Spinal cord (tissue), 10 donors: ENCODE measurements around the gene OR51I2. TPM values are rescaled to one million over a fixed set of nuclear protein-coding genes. Genes with fewer than 3 reads are reported as not detected.

ENCODE experiments used
- DNase-seq, 6 donors: peaks; one replicate each; pipeline versions ENCODE4 v3.0.0 to v3.0.0-alpha.2; 2013 to 2015; ENCODE audit warnings: low spot score in 6 of 6, low read depth in 4 of 6
- H3K27ac ChIP-seq: one replicate; pipeline ENCODE4 v1.5.1; 2013; ENCODE audit warnings: low read depth, low read length, control low read depth
- H3K27me3 ChIP-seq: one replicate; pipeline ENCODE4 v1.6.1; 2013; ENCODE audit warnings: low read length; ENCODE audit not compliant: control insufficient read depth, insufficient read depth
- H3K36me3 ChIP-seq: one replicate; pipeline ENCODE4 v1.6.1; 2013; ENCODE audit warnings: low read length; ENCODE audit not compliant: control insufficient read depth, insufficient read depth
- H3K4me1 ChIP-seq: one replicate; pipeline ENCODE4 v1.6.1; 2013; ENCODE audit warnings: low read length; ENCODE audit not compliant: control insufficient read depth, insufficient read depth
- H3K4me3 ChIP-seq: one replicate; pipeline ENCODE4 v1.5.1; 2013; ENCODE audit warnings: low read depth, low read length, control low read depth
- H3K9me3 ChIP-seq: one replicate; pipeline ENCODE4 v1.6.1; 2013; ENCODE audit warnings: low read length; ENCODE audit not compliant: control insufficient read depth, insufficient read depth
- WGBS: methylation state at CpG from one replicate; pipeline ENCODE4 v1.1.5; 2013; ENCODE audit warnings: missing lambda C conversion rate; ENCODE audit not compliant: insufficient coverage; 5-methylcytosine and 5-hydroxymethylcytosine counted together
- polyA plus RNA-seq, 2 donors: library from polyadenylated mRNA; unstranded; fragments of 120-200 nt; gene quantifications; one replicate each; pipeline ENCODE4 v1.2.1, GENCODE V29; 2013; ENCODE audit not compliant: insufficient read length in 2 of 2
- total RNA-seq, 2 donors: library from RNA; depleted of rRNA in 1 of 2; stranded (reverse); fragments of 120-200 nt in 1 of 2; fragments of >200 nt in 1 of 2; gene quantifications; one replicate each; pipeline versions ENCODE4 v1.2.3 to v1.2.4, GENCODE V29; 2013 to 2014
- donor health status: healthy.

OR51I2 gene
- total and polyA plus RNA-seq, 4 donors = not detected

- Histone ChIP-seq H3K4me1 (no peaks in the 10 kb centered on the region), H3K4me3 (no peak overlapping the region), H3K36me3 (no peaks in the 10 kb centered on the region), H3K9me3 (no peaks in the 10 kb centered on the region), H3K27ac (no peak overlapping the region), H3K27me3 (no peaks in the 10 kb centered on the region)
- DNase-seq = no peak
Observed at GRCh38 chr11:5473921-5474320, 24.8 kb downstream of the OR51I2 start.

- WGBS = no CpG with 5 or more reads among the region's 2 CpGs
- peak in 2 of 6 donors; percentile 39 to 40 for DNase-seq
Observed at GRCh38 chr11:5476186-5476819, 27.2 kb downstream of the OR51I2 start.

GRCh38 chr11:5486003-5486402 lies 36.9 kb downstream of the OR51I2 start:
- no peak overlapping the region for H3K4me3 ChIP-seq
- H3K27ac ChIP-seq = no peak overlapping the region
- no peak for DNase-seq
- 100% methylated on average over 1 of the region's 3 CpGs for WGBS
- H3K9me3 ChIP-seq = no peaks in the 10 kb centered on the region
- no peaks in the 10 kb centered on the region for H3K27me3 ChIP-seq
- H3K36me3 ChIP-seq = no peaks in the 10 kb centered on the region
- no peaks in the 10 kb centered on the region for H3K4me1 ChIP-seq

More at GRCh38 chr11:5476186-5476819, 27.2 kb downstream of the OR51I2 start:
- Histone ChIP-seq H3K4me1 (no peaks in the 10 kb centered on the region), H3K4me3 (no peak overlapping the region), H3K9me3 (no peaks in the 10 kb centered on the region), H3K27ac (no peak overlapping the region), H3K36me3 (no peaks in the 10 kb centered on the region), H3K27me3 (no peaks in the 10 kb centered on the region)

- H3K4me3 ChIP-seq = no peak overlapping the region
- no peaks in the 10 kb centered on the region for H3K27me3 ChIP-seq
- WGBS = no CpG with 5 or more reads among the region's 3 CpGs
- no peaks in the 10 kb centered on the region for H3K4me1 ChIP-seq
- H3K9me3 ChIP-seq = no peaks in the 10 kb centered on the region
- no peak overlapping the region for H3K27ac ChIP-seq
- no peaks in the 10 kb centered on the region for H3K36me3 ChIP-seq
- DNase-seq = no peak
Observed at GRCh38 chr11:5486421-5486820, 37.3 kb downstream of the OR51I2 start.

GRCh38 chr11:5488385-5488784 lies 39.3 kb downstream of the OR51I2 start, which contains the start of gene OR52D1:
Gene OR52D1, plus strand, starts transcription at chr11:5488685. Its CDS starts 22 bp downstream, at chr11:5488707.
- Histone ChIP-seq H3K27me3 (no peaks in the 10 kb centered on the region), H3K36me3 (no peaks in the 10 kb centered on the region), H3K9me3 (no peaks in the 10 kb centered on the region), H3K4me3 (no peak within 1 kb of the TSS), H3K4me1 (no peaks in the 10 kb centered on the region), H3K27ac (no peak within 1 kb of the TSS)
- DNase-seq = no peak

GRCh38 chr11:5488798-5489399 lies 39.8 kb downstream of the OR51I2 start:
- DNase-seq = no peak
- no peak overlapping the region for H3K27ac ChIP-seq
- no peak overlapping the region for H3K4me3 ChIP-seq
- H3K9me3 ChIP-seq = no peaks in the 10 kb centered on the region
- no peaks in the 10 kb centered on the region for H3K36me3 ChIP-seq
- H3K27me3 ChIP-seq = no peaks in the 10 kb centered on the region
- WGBS = 93% methylated on average over 4 of the region's 4 CpGs
- H3K4me1 ChIP-seq = no peaks in the 10 kb centered on the region

DNA sequence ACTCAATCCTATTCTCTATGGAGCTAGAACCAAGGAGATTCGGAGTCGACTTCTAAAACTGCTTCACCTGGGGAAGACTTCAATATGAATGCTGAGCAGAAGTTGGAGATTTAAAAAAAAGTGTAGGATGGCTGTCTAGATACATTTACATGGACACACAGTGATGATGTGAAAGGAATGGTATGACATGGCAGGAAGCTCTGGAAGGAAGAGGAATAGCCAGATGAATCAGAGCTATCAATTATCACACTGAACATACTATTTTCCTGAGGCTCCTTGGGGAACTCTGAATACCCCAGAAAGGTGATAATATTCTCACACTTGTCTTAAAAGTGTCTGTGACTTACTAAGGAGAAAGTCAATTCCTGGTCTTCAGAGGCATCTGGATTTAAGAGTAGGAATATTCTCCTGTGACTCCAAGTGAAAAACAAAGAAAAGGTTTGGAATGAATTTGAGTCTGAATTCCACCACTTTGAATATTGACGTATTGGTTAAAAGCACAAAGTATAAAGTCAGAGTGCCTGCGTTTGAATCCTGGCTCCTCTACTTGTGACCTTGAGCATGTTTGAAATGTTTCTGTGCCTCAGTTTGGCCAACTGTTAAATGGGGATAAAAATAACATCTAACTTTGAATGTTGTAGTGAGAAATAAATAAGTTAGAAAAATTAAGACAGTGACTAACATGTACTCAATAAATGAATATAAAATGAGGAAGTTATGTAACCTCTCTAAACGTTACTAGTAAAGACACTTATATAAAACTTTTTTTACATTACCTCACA lies 40.6 kb downstream of the OR51I2 start:
- Histone ChIP-seq H3K27me3 (no peaks in the 10 kb centered on the region), H3K4me1 (no peaks in the 10 kb centered on the region), H3K9me3 (no peaks in the 10 kb centered on the region), H3K4me3 (no peak overlapping the region), H3K27ac (no peak overlapping the region), H3K36me3 (no peaks in the 10 kb centered on the region)
- 70% methylated on average over 4 of the region's 5 CpGs for WGBS
- no peak for DNase-seq

- Histone ChIP-seq H3K4me1 (no peaks in the 10 kb centered on the region), H3K4me3 (no peak overlapping the region), H3K27ac (no peak overlapping the region), H3K9me3 (no peaks in the 10 kb centered on the region), H3K27me3 (no peaks in the 10 kb centered on the region), H3K36me3 (no peaks in the 10 kb centered on the region)
- 88% methylated on average over 1 of the region's 2 CpGs for WGBS
- peak in 1 of 6 donors; percentile 62 for DNase-seq
Observed at GRCh38 chr11:5499671-5500070, 50.5 kb downstream of the OR51I2 start.

DNA sequence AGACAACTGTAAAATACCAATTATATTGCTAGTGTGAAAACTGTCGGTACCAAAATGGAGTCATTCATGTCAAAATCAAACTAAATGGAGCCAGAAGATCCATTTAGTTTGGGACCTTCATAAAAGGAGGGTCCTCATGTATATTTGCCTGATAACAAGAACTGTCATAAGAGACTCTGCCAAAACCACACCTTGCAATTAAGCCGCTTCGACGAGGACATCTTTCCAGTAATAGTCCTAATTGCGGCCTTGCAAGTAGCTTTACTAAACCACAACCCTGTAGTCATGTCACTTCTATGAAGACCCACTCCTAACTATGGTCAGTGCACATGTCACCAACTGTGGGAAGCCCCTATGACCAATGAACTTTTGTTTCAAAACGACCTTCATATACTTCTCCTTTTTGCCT lies 51.3 kb downstream of the OR51I2 start:
- Histone ChIP-seq H3K27ac (no peak overlapping the region), H3K27me3 (no peaks in the 10 kb centered on the region), H3K4me1 (no peaks in the 10 kb centered on the region), H3K9me3 (no peaks in the 10 kb centered on the region), H3K4me3 (no peak overlapping the region), H3K36me3 (no peaks in the 10 kb centered on the region)
- 86% methylated on average over 5 of the region's 6 CpGs for WGBS
- DNase-seq = no peak
